Measurements from ENCODE around the gene BLVRA.

Gene BLVRA

DNA sequence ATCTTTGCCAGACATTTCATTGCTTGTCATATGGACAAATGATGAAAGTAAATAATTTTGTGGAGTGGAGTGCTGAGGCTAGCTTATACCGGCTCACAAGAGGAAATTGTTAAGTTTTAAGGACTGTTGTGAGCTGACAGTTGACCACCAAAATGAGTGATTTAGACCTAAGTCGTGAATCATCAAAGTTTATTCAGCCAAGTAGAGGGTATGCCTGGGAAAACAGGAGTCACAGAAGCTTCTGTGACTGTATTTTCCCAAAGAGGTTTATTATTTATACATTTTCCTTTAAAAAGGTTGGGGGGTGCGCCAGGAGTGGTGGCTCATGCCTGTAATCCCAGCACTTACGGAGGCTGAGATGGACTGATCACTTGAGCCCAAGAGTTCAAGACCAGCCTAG is 89.0 kb downstream of the BLVRA start:
- no peak for DNase-seq (ENCODE audit: low read depth)
- TF ChIP-seq, protein P1, sequence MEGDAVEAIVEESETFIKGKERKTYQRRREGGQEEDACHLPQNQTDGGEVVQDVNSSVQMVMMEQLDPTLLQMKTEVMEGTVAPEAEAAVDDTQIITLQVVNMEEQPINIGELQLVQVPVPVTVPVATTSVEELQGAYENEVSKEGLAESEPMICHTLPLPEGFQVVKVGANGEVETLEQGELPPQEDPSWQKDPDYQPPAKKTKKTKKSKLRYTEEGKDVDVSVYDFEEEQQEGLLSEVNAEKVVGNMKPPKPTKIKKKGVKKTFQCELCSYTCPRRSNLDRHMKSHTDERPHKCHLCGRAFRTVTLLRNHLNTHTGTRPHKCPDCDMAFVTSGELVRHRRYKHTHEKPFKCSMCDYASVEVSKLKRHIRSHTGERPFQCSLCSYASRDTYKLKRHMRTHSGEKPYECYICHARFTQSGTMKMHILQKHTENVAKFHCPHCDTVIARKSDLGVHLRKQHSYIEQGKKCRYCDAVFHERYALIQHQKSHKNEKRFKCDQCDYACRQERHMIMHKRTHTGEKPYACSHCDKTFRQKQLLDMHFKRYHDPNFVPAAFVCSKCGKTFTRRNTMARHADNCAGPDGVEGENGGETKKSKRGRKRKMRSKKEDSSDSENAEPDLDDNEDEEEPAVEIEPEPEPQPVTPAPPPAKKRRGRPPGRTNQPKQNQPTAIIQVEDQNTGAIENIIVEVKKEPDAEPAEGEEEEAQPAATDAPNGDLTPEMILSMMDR (IDR thresholded peaks at IDR 0.05; ENCODE audit: control insufficient read depth, insufficient read depth, low read depth, low read length, missing control alignments), result no peak
- H3K4me3 ChIP-seq (ENCODE audit: control insufficient read depth, low read depth, low read length), result no peak overlapping the region

DNA sequence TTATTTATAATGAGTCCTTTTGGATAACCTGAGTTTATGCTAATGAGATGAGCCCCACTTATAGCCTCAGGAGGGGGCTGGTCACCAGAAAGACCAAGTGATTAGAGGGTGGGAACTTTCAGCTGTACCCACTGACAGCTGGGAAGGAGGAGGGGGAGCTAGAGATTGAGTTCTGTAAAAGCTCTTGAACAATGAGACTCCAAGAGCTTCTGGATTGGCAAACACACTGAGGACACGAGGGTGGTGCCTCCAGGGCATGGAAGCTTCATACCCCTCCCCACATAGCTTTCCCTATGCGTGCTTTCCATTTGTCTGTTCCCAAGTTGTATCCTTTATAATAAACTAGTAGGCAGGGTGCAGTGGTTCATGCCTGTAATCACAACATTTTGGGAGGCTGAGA is 90.6 kb downstream of the BLVRA start:
- no peak overlapping the region for H3K4me3 ChIP-seq (ENCODE audit: control insufficient read depth, low read depth, low read length)
- no peak for DNase-seq (ENCODE audit: low read depth)
- TF ChIP-seq, protein P1 (IDR thresholded peaks at IDR 0.05; ENCODE audit: control insufficient read depth, insufficient read depth, low read depth, low read length, missing control alignments), result no peak

DNA sequence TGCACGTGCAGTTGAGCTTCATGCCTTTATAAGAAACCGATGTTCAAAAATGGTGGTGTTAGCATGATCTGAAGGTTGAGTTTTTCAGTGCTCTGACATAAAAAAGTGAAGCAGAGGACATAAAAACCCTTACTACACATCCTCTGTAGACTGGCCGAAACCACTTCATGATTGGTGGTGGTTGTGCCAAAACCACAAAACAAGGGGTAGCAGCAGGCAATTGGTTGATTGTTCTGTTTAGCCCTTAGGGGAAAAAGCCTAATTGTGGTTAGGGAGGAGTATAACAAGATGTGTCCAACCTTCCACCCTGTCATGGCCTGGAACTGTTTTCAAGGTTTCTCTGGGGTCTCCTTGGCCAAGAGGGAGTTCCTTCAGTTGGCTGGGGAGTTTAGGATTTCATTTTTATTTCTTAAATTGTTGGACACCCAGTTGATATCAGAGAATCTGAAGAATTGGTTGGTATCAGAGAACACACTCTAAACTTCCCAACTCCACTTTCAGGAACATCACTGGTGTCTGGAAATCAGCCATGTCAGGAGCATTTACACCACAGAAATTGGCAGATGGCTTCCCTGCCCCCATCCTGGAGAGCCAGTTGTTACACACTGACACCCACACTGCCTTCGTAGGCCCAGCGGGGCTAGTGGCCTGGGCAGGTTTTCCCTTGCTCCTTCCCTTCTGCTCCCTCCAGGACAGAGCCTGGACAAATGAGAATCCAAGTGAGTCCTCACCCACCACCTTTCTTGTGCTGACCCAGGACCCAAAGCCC is 92.1 kb downstream of the BLVRA start:
- DNase-seq (ENCODE audit: low read depth), result peak; percentile 17
- TF ChIP-seq, protein P1 (IDR thresholded peaks at IDR 0.05; ENCODE audit: control insufficient read depth, insufficient read depth, low read depth, low read length, missing control alignments), result no peak
- no peak overlapping the region for H3K4me3 ChIP-seq (ENCODE audit: control insufficient read depth, low read depth, low read length)

DNA sequence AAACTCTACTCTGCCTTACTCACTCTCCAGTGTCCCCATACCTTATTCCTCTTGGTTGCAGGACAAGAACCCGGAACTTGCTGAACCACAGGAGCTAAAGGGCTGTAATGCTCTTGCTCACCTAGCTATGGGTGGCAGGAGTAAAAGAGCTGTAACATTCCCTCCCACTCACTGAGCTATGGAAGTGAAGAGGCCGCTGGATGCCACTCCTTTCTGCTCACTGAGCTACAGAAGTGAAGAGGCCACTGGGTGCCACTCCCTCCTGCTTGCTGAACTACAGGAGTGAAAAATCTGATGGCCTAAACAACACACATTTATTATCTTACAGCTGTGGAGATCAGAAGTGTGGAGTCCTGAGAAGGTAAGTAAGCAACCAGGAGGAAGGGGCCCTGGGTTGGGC is 93.3 kb downstream of the BLVRA start:
- DNase-seq (ENCODE audit: low read depth), result no peak
- TF ChIP-seq, protein P1 (IDR thresholded peaks at IDR 0.05; ENCODE audit: control insufficient read depth, insufficient read depth, low read depth, low read length, missing control alignments), result no peak
- H3K4me3 ChIP-seq (ENCODE audit: control insufficient read depth, low read depth, low read length), result no peak overlapping the region

DNA sequence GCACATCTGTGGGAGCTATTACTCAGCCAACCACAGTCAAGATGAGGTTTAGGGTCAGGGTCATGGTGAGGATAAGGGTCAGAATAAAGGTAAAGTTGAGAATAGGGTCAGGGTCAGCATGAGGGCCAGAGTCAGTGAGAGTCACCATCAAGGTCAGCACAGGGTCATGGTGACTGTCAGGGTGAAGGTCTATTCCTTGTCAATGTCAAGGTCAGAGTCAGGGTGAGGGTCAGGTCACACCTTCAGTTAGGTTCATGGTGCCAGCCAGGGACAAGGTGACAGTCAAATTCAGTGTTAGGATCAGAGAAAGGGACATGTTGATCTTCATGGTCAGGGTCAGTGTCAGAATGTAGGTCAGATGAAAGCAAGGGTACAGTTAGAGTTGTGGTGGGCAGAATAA is 96.7 kb downstream of the BLVRA start:
- TF ChIP-seq, protein P1 (IDR thresholded peaks at IDR 0.05; ENCODE audit: control insufficient read depth, insufficient read depth, low read depth, low read length, missing control alignments), result no peak
- H3K4me3 ChIP-seq (ENCODE audit: control insufficient read depth, low read depth, low read length), result no peak overlapping the region
- DNase-seq (ENCODE audit: low read depth), result no peak

DNA sequence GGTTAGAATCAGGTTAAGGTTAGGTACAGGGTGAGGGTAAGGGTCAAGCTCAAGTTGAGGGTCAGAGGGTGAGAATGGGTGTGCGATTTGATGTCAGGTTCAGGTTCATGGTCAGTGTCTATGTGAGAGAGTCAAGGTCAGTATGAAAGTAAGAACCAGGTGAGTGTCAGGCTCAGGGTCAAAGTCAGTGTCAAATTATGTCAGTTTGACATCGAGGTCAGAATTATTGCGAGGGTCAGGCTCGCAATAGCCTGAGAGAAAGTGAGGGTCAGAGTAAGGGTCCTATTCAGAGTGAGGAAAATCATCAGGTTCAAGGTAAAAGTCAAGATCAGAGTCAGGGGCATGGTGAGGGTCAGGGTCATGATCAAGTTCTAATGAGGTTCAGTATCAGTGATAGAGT is 97.8 kb downstream of the BLVRA start:
- TF ChIP-seq, protein P1 (IDR thresholded peaks at IDR 0.05; ENCODE audit: control insufficient read depth, insufficient read depth, low read depth, low read length, missing control alignments), result no peak
- H3K4me3 ChIP-seq (ENCODE audit: control insufficient read depth, low read depth, low read length), result no peak overlapping the region
- DNase-seq (ENCODE audit: low read depth), result no peak

Measured in AG09309 (cell line).